MM.1S (cell line): Measurements from ENCODE around the gene TTPAL.
A peak's percentile ranks its signal among the peaks of the same experiment; 100 is the strongest.

Experiments used
- CTCF ChIP-seq: fragments of 300-600 bp; sonication (generic); IDR thresholded peaks from 2 replicates; pipeline ENCODE4 v1.5.1; 2016; ENCODE audit warnings: antibody characterized with exemption, low read length, mixed read lengths
- EZH2phosphoT487 ChIP-seq: fragments of 300-600 bp; sonication (generic); IDR thresholded peaks from 2 replicates; pipeline ENCODE4 v1.6.1; 2018; ENCODE audit warnings: antibody characterized with exemption, low read length

DNA sequence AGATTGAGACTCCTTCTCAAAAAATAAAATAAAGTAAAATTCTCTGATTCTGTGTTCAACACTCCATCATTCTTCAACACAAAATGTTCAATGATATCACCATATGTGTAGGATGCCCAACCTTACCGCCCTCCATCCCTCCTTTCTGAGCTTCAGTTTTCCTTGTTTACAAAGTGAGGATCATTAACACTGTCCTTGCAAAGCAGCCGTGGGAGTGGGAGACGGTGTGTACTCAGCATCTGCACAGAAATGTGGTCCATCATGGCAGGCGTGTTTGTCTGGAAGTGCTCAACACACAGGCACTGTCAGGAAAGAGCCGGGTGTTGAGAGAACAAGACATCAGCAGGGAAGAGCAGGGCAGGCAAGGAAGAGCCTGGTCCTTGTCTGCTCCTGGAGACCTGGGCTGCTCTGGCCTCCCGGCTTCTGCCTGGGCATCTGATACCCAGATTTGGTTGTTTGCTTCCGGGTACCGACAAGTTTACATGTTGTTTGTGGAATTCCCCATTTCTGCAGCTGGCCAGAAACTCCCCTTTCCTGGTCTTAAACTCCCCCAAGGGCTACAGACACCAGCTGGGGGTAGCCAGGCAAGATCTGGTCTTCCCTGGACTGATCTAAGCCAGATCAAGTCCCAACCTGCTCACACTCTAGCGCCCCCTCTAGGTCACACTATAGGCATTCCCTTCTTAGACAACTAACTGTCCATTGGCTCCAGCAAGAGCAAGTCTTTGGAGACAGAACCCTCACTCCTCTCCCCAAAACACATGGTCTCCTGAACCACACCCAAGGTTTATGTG lies 26.7 kb upstream of the TTPAL start:
- peak; percentile 47 for TF ChIP-seq CTCF
- TF ChIP-seq EZH2phosphoT487: no peak
